ENCODE data around the gene CAP2.

Gene CAP2

GRCh38 chr6:17506531-17506930 lies 113.1 kb downstream of the CAP2 start (continued):
- no peak for TF ChIP-seq TCF4 (CRISPR knock-in tag; IDR thresholded peaks at IDR 0.05; ENCODE audit: borderline replicate concordance)
- no peak for TF ChIP-seq ZNF70 (CRISPR knock-in tag; IDR thresholded peaks at IDR 0.05)
- no peak for TF ChIP-seq ZC3H10 (CRISPR knock-in tag; IDR thresholded peaks at IDR 0.05)
- TF ChIP-seq OSR1 (CRISPR knock-in tag; IDR thresholded peaks at IDR 0.05), result no peak
- no peak for TF ChIP-seq SNAI2 (CRISPR knock-in tag; IDR thresholded peaks at IDR 0.05)
- no peak for TF ChIP-seq ZNF8 (CRISPR knock-in tag; IDR thresholded peaks at IDR 0.05)
- TF ChIP-seq TOX (CRISPR knock-in tag; IDR thresholded peaks at IDR 0.05; ENCODE audit: borderline replicate concordance), result no peak
- TF ChIP-seq PPARA (CRISPR knock-in tag; IDR thresholded peaks at IDR 0.05; ENCODE audit: borderline replicate concordance), result no peak
- no peak for TF ChIP-seq POU6F1 (CRISPR knock-in tag; IDR thresholded peaks at IDR 0.05; ENCODE audit: borderline replicate concordance, low read depth)

- TF ChIP-seq OSR1 (CRISPR knock-in tag; IDR thresholded peaks at IDR 0.05) (no peak), ESRRG (CRISPR knock-in tag; IDR thresholded peaks at IDR 0.05) (no peak), POU6F1 (CRISPR knock-in tag; IDR thresholded peaks at IDR 0.05; ENCODE audit: borderline replicate concordance, low read depth) (no peak), SNAI2 (CRISPR knock-in tag; IDR thresholded peaks at IDR 0.05) (no peak), ZFP3 (CRISPR knock-in tag; IDR thresholded peaks at IDR 0.05) (no peak), ZNF565 (CRISPR knock-in tag; conservative IDR thresholded peaks at IDR 0.05; ENCODE audit: low read depth) (no peak), PPARA (CRISPR knock-in tag; IDR thresholded peaks at IDR 0.05; ENCODE audit: borderline replicate concordance) (no peak), TSHZ2 (CRISPR knock-in tag; IDR thresholded peaks at IDR 0.05) (no peak), GLIS3 (CRISPR knock-in tag; IDR thresholded peaks at IDR 0.05) (no peak), TCF4 (CRISPR knock-in tag; IDR thresholded peaks at IDR 0.05; ENCODE audit: borderline replicate concordance) (no peak), ZNF8 (CRISPR knock-in tag; IDR thresholded peaks at IDR 0.05) (no peak), ARNTL (CRISPR knock-in tag; IDR thresholded peaks at IDR 0.05; ENCODE audit: borderline replicate concordance, low read depth) (no peak)
- ATAC-seq, result no peak
These were observed 113.6 kb downstream of the CAP2 start for GRCh38 chr6:17506962-17507361.

- TF ChIP-seq TSHZ2 (CRISPR knock-in tag; IDR thresholded peaks at IDR 0.05) (no peak), ZNF8 (CRISPR knock-in tag; IDR thresholded peaks at IDR 0.05) (no peak), ISL1 (CRISPR knock-in tag; IDR thresholded peaks at IDR 0.05) (no peak), PPARA (CRISPR knock-in tag; IDR thresholded peaks at IDR 0.05; ENCODE audit: borderline replicate concordance) (no peak), CSDC2 (CRISPR knock-in tag; IDR thresholded peaks at IDR 0.05) (no peak), TCF4 (CRISPR knock-in tag; IDR thresholded peaks at IDR 0.05; ENCODE audit: borderline replicate concordance) (no peak), ESRRG (CRISPR knock-in tag; IDR thresholded peaks at IDR 0.05) (no peak), RARB (CRISPR knock-in tag; IDR thresholded peaks at IDR 0.05) (no peak), ZFP30 (CRISPR knock-in tag; IDR thresholded peaks at IDR 0.05) (no peak), TOX (CRISPR knock-in tag; IDR thresholded peaks at IDR 0.05; ENCODE audit: borderline replicate concordance) (no peak), PATZ1 (CRISPR knock-in tag; IDR thresholded peaks at IDR 0.05; ENCODE audit: borderline replicate concordance) (no peak), ZC3H10 (CRISPR knock-in tag; IDR thresholded peaks at IDR 0.05) (no peak), CREB5 (CRISPR knock-in tag; IDR thresholded peaks at IDR 0.05; ENCODE audit: low read depth) (no peak), ARNTL (CRISPR knock-in tag; IDR thresholded peaks at IDR 0.05; ENCODE audit: borderline replicate concordance, low read depth) (no peak), ZFP3 (CRISPR knock-in tag; IDR thresholded peaks at IDR 0.05) (no peak), ZNF70 (CRISPR knock-in tag; IDR thresholded peaks at IDR 0.05) (no peak)
- ATAC-seq, result no peak
These were observed 117.7 kb downstream of the CAP2 start for GRCh38 chr6:17511084-17511483.
